HG03064 (cell line): ENCODE data around the gene DNAH6.
"Not testable (repeated sequence)": the region's sequence is repeated elsewhere in the genome, so short reads cannot be mapped to it uniquely, and the experiment has no call there.

Experiments used
- ATAC-seq: cut with Tn5 transposase; IDR thresholded peaks from one replicate; pipeline ENCODE4 v1.9.1; 2021; ENCODE audit warnings: low read depth; ENCODE audit not compliant: unreplicated experiment

DNAH6 gene

GRCh38 chr2:84857566-84857965, 341.3 kb downstream of the DNAH6 start:
- ATAC-seq: no peak

GRCh38 chr2:84858123-84858522, 341.8 kb downstream of the DNAH6 start:
- ATAC-seq: no peak

- ATAC-seq: no peak
Observed at GRCh38 chr2:84858937-84859336, 342.6 kb downstream of the DNAH6 start.

- no peak for ATAC-seq
Observed at GRCh38 chr2:84861539-84861938, 345.2 kb downstream of the DNAH6 start.

DNA sequence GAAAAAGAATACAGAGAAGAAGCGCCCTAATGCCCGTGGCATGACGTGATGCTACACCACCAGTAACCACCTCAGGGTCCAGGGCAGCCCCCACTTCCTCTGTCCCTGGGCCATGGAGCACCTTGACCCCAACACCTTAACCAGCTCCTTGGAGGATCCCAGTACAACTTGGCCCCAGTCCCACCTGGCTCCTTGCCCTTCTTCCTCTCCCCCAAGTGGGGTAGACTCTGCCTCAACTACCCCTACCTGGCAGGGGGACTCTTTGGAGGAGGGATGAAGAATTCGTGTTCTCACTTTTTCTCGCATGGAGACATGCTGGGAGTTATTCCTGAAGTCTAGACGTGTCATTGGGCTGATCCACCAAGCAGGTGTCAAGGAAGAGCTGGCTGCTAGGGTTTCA, 345.7 kb downstream of the DNAH6 start:
- no peak for ATAC-seq

- no peak for ATAC-seq
Observed at GRCh38 chr2:84865181-84865783, 349.0 kb downstream of the DNAH6 start.

DNA sequence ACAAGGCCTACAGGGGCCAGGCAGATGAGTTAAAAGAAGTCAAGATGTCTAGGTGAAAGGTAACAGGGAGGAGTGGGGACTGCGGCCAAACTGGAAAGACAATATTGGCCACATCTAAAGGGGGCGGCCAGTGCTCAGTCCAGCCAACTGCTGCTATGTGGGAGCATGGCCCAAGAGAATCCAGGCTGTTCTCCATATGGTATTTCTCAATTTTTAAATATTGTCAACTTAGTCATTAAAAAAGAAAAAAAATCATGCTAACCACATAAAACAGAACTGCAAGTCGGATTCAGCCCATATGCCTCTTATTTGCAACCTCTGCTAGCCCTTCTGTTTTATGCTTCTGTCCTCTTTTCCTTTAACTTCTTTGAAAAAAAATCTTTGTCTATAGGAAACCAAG, 349.8 kb downstream of the DNAH6 start:
- ATAC-seq: no peak

DNA sequence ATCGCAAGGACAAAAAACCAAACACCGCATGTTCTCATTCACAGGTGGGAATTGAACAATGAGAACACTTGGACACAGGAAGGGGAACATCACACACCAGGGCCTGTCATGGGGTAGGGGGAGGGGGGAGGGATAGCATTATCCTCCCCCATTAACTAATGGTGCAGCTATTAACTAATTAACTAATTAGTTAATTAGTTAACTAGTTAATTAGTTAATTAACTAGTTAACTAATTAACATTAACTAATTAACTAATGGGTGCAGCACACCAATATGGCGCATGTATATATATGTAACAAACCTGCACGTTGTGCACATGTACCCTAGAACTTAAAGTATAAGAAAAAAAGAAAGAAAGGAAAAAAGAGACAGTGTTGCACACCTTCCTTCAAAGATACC, 352.0 kb downstream of the DNAH6 start:
- not testable (repeated sequence) for ATAC-seq
